ENCODE results near the gene PKHD1.

The PKHD1 gene

GRCh38 chr6:51892750-51893149, 194.7 kb downstream of the PKHD1 start:
- TF ChIP-seq CTCF (IDR thresholded peaks at IDR 0.05), result no peak

DNA sequence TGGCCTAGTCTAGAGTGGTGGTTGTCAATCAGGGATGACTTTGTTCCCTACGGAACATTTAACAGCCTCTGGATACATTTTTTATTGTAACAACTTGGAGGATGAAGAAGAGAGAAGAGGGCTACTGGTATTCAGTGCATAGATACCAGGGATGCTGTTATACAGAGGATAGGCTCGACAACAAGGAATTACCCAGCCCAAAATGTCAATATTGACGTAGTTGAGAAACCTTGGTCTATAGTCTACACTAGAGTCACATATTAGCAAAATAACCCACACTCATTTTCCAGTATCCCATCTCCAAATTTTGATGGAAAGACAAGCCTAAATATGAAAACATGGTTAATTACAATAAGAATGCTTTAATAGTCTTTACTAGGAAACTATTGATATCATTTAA, 195.1 kb downstream of the PKHD1 start:
- TF ChIP-seq CTCF (IDR thresholded peaks at IDR 0.05), result no peak

GRCh38 chr6:51891784-51892183, 195.6 kb downstream of the PKHD1 start:
- no peak for TF ChIP-seq CTCF (IDR thresholded peaks at IDR 0.05)

DNA sequence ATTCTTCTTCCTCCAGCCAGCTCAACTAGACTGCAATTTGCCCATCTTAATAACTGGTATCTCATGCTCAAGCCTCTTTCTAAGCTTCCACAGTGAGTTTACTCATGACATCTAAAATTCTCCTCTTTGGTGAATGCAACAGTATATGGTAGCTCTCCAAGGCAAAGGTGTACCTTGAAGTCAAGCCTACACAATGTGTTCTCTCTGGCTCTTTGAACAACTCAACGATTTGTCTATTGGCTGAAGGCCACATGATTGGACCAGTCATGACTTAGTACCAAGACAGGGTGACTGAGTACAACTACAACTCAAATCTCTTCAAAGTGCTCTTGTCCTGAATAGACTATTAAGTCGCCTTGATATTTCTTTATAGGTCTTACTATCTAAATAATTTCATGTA, 199.6 kb downstream of the PKHD1 start:
- TF ChIP-seq CTCF (IDR thresholded peaks at IDR 0.05), result no peak

- TF ChIP-seq CTCF (IDR thresholded peaks at IDR 0.05), result no peak
Observed at GRCh38 chr6:51885957-51886356, 201.5 kb downstream of the PKHD1 start.

GRCh38 chr6:51868591-51869355, 218.6 kb downstream of the PKHD1 start:
- no peak for TF ChIP-seq CTCF (IDR thresholded peaks at IDR 0.05)

DNA sequence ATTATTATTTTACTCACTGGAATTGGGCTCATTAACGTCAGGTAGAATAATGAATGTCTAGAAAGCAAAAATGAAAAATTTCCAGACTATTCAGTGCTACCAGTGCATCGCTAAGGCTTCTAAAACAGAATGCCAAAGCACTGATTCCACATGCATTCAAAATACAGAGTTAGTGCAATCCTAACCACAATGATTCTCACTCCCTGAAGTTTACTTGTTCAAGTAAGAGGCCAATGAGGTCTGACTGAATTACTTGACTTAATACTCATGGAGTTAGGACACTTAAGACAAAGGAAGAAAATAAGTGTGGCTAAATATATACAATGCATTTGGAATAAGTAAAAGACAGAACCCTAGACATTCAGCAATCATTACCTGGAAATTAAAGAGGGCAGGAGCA, 220.5 kb downstream of the PKHD1 start:
- no peak for TF ChIP-seq CTCF (IDR thresholded peaks at IDR 0.05)

DNA sequence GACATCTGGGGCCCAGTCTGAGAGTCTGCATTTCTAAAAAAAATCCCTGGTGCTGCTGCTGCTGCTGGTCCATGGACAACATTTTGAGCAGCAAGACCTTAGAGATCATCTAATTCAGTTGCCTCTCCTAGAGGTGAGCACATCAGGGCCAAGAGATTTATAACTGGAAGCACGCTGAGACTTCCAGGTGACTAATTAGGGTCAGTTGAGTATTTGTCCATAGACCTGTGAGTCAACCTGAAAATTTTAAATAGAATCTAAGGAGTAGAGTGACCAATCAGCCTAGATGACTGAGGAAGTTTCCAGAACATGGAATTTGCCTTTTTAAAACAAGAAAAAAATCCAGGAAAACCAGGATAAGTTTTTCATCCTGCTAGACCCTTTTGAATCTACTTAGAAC, 221.4 kb downstream of the PKHD1 start:
- no peak for TF ChIP-seq CTCF (IDR thresholded peaks at IDR 0.05)

Data from LNCAP (cell line).